Activated CD4-positive, alpha-beta T cell treated with anti-CD3 and anti-CD28 coated beads for 36 hours (primary cell): ENCODE data around the gene B4GALT1. TPM values are rescaled to one million over a fixed set of nuclear protein-coding genes. Genes with fewer than 3 reads are reported as not detected.

Experiments used
- ATAC-seq: fragments of 200-7000 bp; cut with Tn5 transposase; one replicate; pipeline ENCODE4 v1.10.0; 2021; ENCODE audit warnings: mild to moderate bottlenecking, moderate library complexity
- CTCF ChIA-PET: fragments of 350-600 bp; sonication (Branson Sonifier 250); formaldehyde crosslinking; loops from one replicate; lab custom pipeline; 2021; ENCODE audit warnings: antibody characterized with exemption; lab: Charles Lee
- POLR2A ChIA-PET: fragments of 350-600 bp; sonication (Branson Sonifier 250); formaldehyde crosslinking; loops from one replicate; lab custom pipeline; 2021; ENCODE audit warnings: antibody characterized with exemption, inconsistent platforms; lab: Charles Lee
- DNase-seq: peaks from one replicate; pipeline ENCODE4 v3.0.0-alpha.2; 2020
- H3K27ac Mint-ChIP-seq: one replicate; pipeline ENCODE4 v1.8.0; 2021; ENCODE audit warnings: mixed read lengths
- H3K27me3 Mint-ChIP-seq: one replicate; pipeline ENCODE4 v1.8.0; 2021; ENCODE audit warnings: mixed read lengths
- H3K36me3 Mint-ChIP-seq: one replicate; pipeline ENCODE4 v1.8.0; 2021; ENCODE audit warnings: low read depth, mixed read lengths
- H3K4me1 Mint-ChIP-seq: one replicate; pipeline ENCODE4 v1.8.0; 2021; ENCODE audit warnings: mixed read lengths
- H3K4me3 Mint-ChIP-seq: one replicate; pipeline ENCODE4 v1.8.0; 2021; ENCODE audit warnings: mild to moderate bottlenecking, moderate library complexity, mixed read lengths
- H3K9me3 Mint-ChIP-seq: one replicate; pipeline ENCODE4 v1.8.0; 2021; ENCODE audit warnings: low read depth, mixed read lengths
- intact Hi-C, 2 experiments: fragments of 100-400 bp; cut with DNase I in 1 of 2; cut with micrococcal nuclease in 1 of 2; formaldehyde crosslinking; loops; one replicate each; pipeline versions ENCODE4 v1.14.2 to v1.15.1; 2022 to 2024; cut with DNase I, micrococcal nuclease
- total RNA-seq, 2 experiments: library from RNA; stranded (reverse); gene quantifications; one replicate each; pipeline ENCODE4 v1.2.3, GENCODE V29; 2021

B4GALT1 gene
- total RNA-seq, 2 experiments from 2014 or later: 44.5 to 47.1 TPM

GRCh38 chr9:33151601-33152000, 15.5 kb downstream of the B4GALT1 start:
- ChIA-PET CTCF (interaction anchor here (0.7 to 2.2 kb wide), 6 partner anchors 8 to 181 kb away, joined by 3 to 6 read pairs (median 4); no protein-coding TSS in a partner anchor), POLR2A (interaction anchor here (1.0 to 1.2 kb wide), 2 partner anchors 10 to 16 kb away, joined by 3 to 4 read pairs; partner anchors contain the start of gene B4GALT1)
- DNase-seq: no peak
- intact Hi-C loops: no loop called here
- Mint-ChIP-seq H3K27ac (no peak overlapping the region), H3K4me3 (no peak overlapping the region), H3K27me3 (no peaks in the 10 kb centered on the region), H3K9me3 (no peaks in the 10 kb centered on the region), H3K4me1 (peaks cover 77% of the 10 kb centered on the region), H3K36me3 (peaks cover 20% of the 10 kb centered on the region)
- no peak for ATAC-seq

- peaks cover 20% of the 10 kb centered on the region for H3K36me3 Mint-ChIP-seq
- POLR2A ChIA-PET: interaction anchor here (1.2 kb wide), 1 partner anchor 10 kb away, joined by 3 read pairs; no protein-coding TSS in a partner anchor
- DNase-seq (no peak), ATAC-seq (no peak)
- H3K9me3 Mint-ChIP-seq: no peaks in the 10 kb centered on the region
- CTCF ChIA-PET: interaction anchor here (0.7 to 2.2 kb wide), 6 partner anchors 8 to 182 kb away, joined by 3 to 6 read pairs (median 4); no protein-coding TSS in a partner anchor
- H3K4me3 Mint-ChIP-seq: no peak overlapping the region
- intact Hi-C loops: no loop called here
- no peak overlapping the region for H3K27ac Mint-ChIP-seq
- H3K27me3 Mint-ChIP-seq: no peaks in the 10 kb centered on the region
- H3K4me1 Mint-ChIP-seq: peaks cover 78% of the 10 kb centered on the region
Observed at GRCh38 chr9:33151007-33151557, 16.1 kb downstream of the B4GALT1 start.

GRCh38 chr9:33148367-33149014, 18.6 kb downstream of the B4GALT1 start:
- no peaks in the 10 kb centered on the region for H3K9me3 Mint-ChIP-seq
- H3K4me3 Mint-ChIP-seq: no peak overlapping the region
- intact Hi-C loops: no loop called here
- ATAC-seq (no peak), DNase-seq (no peak)
- H3K36me3 Mint-ChIP-seq: peaks cover 5% of the 10 kb centered on the region
- H3K4me1 Mint-ChIP-seq: peaks cover 68% of the 10 kb centered on the region
- CTCF ChIA-PET: no interaction called here
- POLR2A ChIA-PET: no interaction called here
- no peaks in the 10 kb centered on the region for H3K27me3 Mint-ChIP-seq
- H3K27ac Mint-ChIP-seq: no peak overlapping the region

GRCh38 chr9:33147416-33148169, 19.5 kb downstream of the B4GALT1 start:
- Mint-ChIP-seq H3K4me1 (peaks cover 65% of the 10 kb centered on the region), H3K27ac (no peak overlapping the region), H3K4me3 (no peak overlapping the region), H3K27me3 (no peaks in the 10 kb centered on the region), H3K9me3 (no peaks in the 10 kb centered on the region), H3K36me3 (peaks cover 4% of the 10 kb centered on the region)
- intact Hi-C loops: no loop called here
- no peak for ATAC-seq
- DNase-seq: no peak
- ChIA-PET POLR2A (no interaction called here), CTCF (no interaction called here)

DNA sequence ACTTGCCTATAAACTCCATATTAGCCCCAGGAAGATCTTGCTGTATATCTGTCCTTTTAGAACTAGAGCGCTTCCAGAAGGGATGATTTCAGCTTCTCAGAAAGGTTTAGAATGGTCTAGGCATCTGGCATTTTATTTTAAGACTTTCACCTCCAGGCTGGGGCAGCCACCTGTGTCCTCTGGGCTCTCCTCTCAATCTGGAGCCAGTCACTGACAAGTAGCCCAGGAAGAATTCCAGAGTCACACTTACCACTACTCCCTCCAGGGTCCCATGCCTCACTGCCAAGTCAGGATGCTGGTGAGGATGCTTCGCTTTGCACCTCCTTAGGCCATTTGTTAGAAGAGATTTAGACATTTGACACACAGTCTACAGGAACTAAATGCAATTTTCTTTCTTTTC, 20.8 kb downstream of the B4GALT1 start:
- Mint-ChIP-seq H3K4me3 (no peak overlapping the region), H3K4me1 (peaks cover 65% of the 10 kb centered on the region), H3K27me3 (no peaks in the 10 kb centered on the region), H3K27ac (no peak overlapping the region), H3K36me3 (peaks cover 4% of the 10 kb centered on the region), H3K9me3 (no peaks in the 10 kb centered on the region)
- DNase-seq (no peak), ATAC-seq (no peak)
- CTCF ChIA-PET: no interaction called here
- intact Hi-C loops: no loop called here
- POLR2A ChIA-PET: no interaction called here

GRCh38 chr9:33144551-33144950, 22.6 kb downstream of the B4GALT1 start:
- Mint-ChIP-seq H3K36me3 (peaks cover 4% of the 10 kb centered on the region), H3K27ac (no peak overlapping the region), H3K4me1 (peaks cover 71% of the 10 kb centered on the region), H3K9me3 (no peaks in the 10 kb centered on the region), H3K27me3 (no peaks in the 10 kb centered on the region), H3K4me3 (no peak overlapping the region)
- intact Hi-C loops: loop anchor here in 1 of 2 experiments (2.0 kb wide), 1 partner anchor 14 kb away; no protein-coding TSS in a partner anchor
- DNase-seq (no peak), ATAC-seq (no peak)
- CTCF ChIA-PET: interaction anchor here (0.8 to 1.6 kb wide), 2 partner anchors 13 to 19 kb away, joined by 3 to 5 read pairs; no protein-coding TSS in a partner anchor
- POLR2A ChIA-PET: no interaction called here

DNA sequence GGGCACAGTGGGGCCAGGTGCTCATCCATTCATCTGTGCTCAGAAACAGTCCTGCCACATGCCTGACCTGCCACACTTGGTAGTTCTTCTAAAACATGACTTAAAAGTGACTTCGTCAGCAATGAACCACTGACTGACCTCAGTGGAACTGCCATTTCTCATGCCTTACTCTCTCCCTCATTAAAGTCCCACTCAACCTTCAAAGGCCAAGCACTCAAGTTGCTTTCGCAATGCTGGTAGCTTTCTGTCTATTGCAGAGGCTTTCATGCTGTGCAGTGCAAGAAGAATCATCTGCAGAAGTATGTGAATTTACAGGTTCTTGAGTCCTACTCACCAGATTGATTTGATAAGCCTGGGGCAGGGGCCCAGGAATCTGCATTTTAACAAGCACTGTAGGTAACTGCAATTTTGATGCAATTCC, 23.9 kb downstream of the B4GALT1 start:
- intact Hi-C loops: no loop called here

DNA sequence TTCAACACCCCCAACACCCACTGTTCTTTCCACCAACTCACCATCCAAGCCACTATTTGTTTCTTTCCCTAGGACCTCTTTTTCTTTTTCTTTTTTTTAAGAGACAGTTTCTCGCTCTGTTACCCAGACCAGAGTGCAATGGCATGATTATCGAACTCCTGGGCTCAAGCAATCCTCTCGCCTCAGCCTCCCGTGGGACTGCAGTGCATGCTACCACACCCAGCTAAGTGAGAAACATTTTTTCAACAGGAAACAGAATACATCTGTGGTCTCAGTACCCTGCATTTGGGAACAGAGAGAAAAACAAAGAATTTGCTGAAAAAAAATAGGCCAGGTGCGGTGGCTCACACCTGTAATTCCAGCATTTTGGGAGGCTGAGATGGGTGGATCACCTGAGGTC, 24.6 kb downstream of the B4GALT1 start:
- ATAC-seq (no peak), DNase-seq (no peak)
- H3K27me3 Mint-ChIP-seq: no peaks in the 10 kb centered on the region
- ChIA-PET CTCF (interaction anchor here (1.3 kb wide), 1 partner anchor 9 kb away, joined by 5 read pairs; no protein-coding TSS in a partner anchor), POLR2A (no interaction called here)
- no peak overlapping the region for H3K4me3 Mint-ChIP-seq
- peaks cover 79% of the 10 kb centered on the region for H3K4me1 Mint-ChIP-seq
- peaks cover 3% of the 10 kb centered on the region for H3K36me3 Mint-ChIP-seq
- H3K9me3 Mint-ChIP-seq: no peaks in the 10 kb centered on the region
- intact Hi-C loops: no loop called here
- peak overlapping the region; percentile 68 for H3K27ac Mint-ChIP-seq

More for the DNA sequence above, 23.9 kb downstream of the B4GALT1 start:
- ATAC-seq (peak; percentile 47), DNase-seq (no peak)
- Mint-ChIP-seq H3K4me3 (no peak overlapping the region), H3K4me1 (peaks cover 77% of the 10 kb centered on the region), H3K27ac (peak overlapping the region; percentile 40), H3K27me3 (no peaks in the 10 kb centered on the region), H3K36me3 (peaks cover 4% of the 10 kb centered on the region), H3K9me3 (no peaks in the 10 kb centered on the region)
- ChIA-PET POLR2A (no interaction called here), CTCF (interaction anchor here (1.3 to 1.6 kb wide), 2 partner anchors 8 to 14 kb away, joined by 5 read pairs; no protein-coding TSS in a partner anchor)

DNA sequence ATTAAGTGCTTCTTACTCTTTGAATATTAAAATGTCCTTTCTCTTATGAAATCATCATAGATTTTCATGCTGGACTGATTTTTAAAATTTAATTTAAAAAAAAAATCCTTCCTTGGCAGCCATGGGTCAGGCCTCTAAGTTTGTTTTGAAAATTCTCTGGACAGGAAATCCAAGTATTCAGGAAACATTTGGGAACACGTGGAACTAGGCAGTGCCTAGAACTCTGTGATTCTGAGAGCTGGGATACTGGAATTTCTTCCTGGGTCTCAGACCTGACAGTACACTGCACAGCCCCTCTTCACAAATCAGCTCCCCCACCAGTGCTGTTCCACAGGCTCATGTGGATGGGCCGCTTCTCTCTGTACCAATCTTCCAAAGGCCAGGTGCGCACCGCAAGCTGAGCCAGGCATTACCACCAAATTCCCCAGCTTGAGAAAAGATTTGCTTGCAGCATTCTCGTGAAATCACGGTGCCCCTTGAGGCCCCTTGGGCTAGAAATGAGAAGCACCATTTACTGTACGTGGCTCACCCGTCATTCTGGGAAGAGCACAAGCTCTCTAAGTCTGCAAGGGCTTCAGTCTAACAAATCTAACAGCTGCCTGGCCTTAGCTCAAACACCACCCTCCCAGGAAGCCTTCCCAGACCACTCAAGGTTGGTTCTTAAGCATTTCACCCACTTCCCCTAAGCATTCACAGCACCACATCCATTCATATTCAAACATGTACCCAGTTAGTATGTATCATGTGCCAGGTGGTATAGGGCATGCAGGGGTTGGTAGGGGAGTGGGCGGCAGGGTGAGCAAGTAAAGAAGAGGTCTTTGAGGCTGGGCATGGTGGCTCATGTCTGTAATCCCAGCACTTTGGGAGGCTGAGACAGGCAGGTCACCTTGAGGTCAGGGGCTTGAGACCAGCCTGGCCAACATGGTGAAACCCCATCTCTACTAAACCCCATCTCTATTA, 26.5 kb downstream of the B4GALT1 start:
- Mint-ChIP-seq H3K4me1 (peaks cover 82% of the 10 kb centered on the region), H3K27ac (peak overlapping the region; percentile 76), H3K9me3 (no peaks in the 10 kb centered on the region), H3K27me3 (no peaks in the 10 kb centered on the region), H3K4me3 (no peak overlapping the region), H3K36me3 (no peaks in the 10 kb centered on the region)
- intact Hi-C loops: no loop called here
- peak; percentile 55 for ATAC-seq
- peak; percentile 52 for DNase-seq
- ChIA-PET CTCF (interaction anchor here (0.9 to 2.2 kb wide), 3 partner anchors 11 to 86 kb away, joined by 4 to 15 read pairs (median 7); no protein-coding TSS in a partner anchor), POLR2A (interaction anchor here (1.1 to 1.4 kb wide), 2 partner anchors 11 to 25 kb away, joined by 3 read pairs; no protein-coding TSS in a partner anchor)

DNA sequence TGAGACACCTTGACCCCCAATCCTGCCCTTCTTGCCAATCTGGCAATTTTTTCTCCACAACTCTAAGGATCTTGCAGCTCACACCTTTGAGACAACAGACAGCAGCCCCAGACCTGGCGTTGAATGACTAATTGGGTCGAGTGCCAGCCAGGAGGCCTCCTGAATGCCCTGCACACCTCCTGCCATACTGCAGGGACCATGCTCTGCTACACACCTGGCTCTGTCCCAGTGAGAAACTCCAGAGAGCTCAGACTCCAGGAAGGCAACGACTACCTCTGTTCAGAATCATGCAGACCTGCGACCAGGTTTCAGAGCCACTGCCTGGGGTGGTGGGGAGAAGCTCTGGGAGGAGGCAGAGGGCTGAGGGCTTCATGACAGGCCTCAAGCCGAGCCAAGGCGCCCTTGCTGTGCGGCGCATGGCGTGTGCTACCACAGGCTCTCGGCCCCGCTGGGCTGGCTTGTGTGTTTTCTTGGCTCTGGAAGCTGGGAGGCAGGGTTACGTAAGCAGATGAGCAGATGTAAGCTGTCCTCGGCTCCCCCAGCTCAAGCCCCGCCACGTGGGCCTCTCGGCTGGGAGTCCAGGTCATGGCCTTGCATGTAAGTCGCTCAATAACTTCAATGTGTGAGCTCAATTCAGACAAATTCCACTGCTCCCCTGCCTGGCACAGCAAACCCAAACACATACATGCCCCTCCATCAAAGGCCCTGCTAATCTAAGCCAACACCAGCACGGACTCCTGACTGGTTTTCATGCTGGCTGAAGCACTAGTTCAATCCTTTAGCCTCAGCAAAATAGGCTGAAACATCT, 27.5 kb downstream of the B4GALT1 start:
- H3K27ac Mint-ChIP-seq: no peak overlapping the region
- ATAC-seq (no peak), DNase-seq (no peak)
- intact Hi-C loops: no loop called here
- H3K36me3 Mint-ChIP-seq: peaks cover 3% of the 10 kb centered on the region
- ChIA-PET POLR2A (interaction anchor here (0.6 kb wide), 1 partner anchor 84 kb away, joined by 6 read pairs; no protein-coding TSS in a partner anchor), CTCF (interaction anchor here (1.2 to 2.2 kb wide), 2 partner anchors 10 to 86 kb away, joined by 5 to 15 read pairs; no protein-coding TSS in a partner anchor)
- no peaks in the 10 kb centered on the region for H3K9me3 Mint-ChIP-seq
- no peak overlapping the region for H3K4me3 Mint-ChIP-seq
- H3K27me3 Mint-ChIP-seq: no peaks in the 10 kb centered on the region
- H3K4me1 Mint-ChIP-seq: peaks cover 81% of the 10 kb centered on the region
